ENCODE measurements around the gene MYT1. TPM values are rescaled to one million over a fixed set of nuclear protein-coding genes. Genes with fewer than 3 reads are reported as not detected.

Gene MYT1
- total RNA-seq, 1 experiment from 2014 or later = 2.0 TPM

- TF ChIP-seq PRDM15 (CRISPR knock-in tag; IDR thresholded peaks at IDR 0.05) (no peak), FOXK1 (CRISPR knock-in tag; IDR thresholded peaks at IDR 0.05) (no peak), EMX1 (CRISPR knock-in tag; IDR thresholded peaks at IDR 0.05) (no peak), FOXP4 (CRISPR knock-in tag; IDR thresholded peaks at IDR 0.05) (no peak), SP1 (CRISPR knock-in tag; conservative IDR thresholded peaks at IDR 0.05) (no peak), IRF1 (CRISPR knock-in tag; IDR thresholded peaks at IDR 0.05) (no peak), ETV6 (CRISPR knock-in tag; IDR thresholded peaks at IDR 0.05) (no peak), ARID4B (CRISPR knock-in tag; IDR thresholded peaks at IDR 0.05; ENCODE audit: borderline replicate concordance) (no peak), AR (CRISPR knock-in tag; IDR thresholded peaks at IDR 0.05) (no peak)
Observed at GRCh38 chr20:64230461-64231145, 66.4 kb downstream of the MYT1 start (continued).
